Measurements from ENCODE around the gene TOX3.

Gene TOX3

DNA sequence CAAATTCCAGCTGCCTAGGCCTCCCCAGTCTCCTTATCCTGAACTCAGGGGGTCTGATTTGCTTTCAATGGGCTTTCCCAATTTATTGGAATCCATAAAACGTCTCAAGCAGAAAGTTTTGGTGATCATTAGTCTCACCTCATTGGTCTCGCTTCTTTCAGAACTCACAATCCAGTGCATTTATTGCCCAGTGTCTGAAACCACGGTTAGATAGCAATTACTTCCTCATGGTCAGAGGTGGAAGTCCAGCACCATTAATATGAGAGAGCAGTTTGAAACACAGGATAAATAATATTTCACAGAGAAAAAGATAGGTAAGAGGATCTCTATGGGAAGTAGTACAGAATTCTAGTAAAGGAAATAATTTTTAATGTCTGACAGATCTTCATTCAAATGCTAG is 128.7 kb downstream of the TOX3 start:
- TF ChIP-seq, protein P1, sequence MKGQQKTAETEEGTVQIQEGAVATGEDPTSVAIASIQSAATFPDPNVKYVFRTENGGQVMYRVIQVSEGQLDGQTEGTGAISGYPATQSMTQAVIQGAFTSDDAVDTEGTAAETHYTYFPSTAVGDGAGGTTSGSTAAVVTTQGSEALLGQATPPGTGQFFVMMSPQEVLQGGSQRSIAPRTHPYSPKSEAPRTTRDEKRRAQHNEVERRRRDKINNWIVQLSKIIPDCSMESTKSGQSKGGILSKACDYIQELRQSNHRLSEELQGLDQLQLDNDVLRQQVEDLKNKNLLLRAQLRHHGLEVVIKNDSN (IDR thresholded peaks at IDR 0.05) = no peak
- TF ChIP-seq, protein P2, sequence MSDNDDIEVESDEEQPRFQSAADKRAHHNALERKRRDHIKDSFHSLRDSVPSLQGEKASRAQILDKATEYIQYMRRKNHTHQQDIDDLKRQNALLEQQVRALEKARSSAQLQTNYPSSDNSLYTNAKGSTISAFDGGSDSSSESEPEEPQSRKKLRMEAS (IDR thresholded peaks at IDR 0.05) = no peak
- TF ChIP-seq TCF12 (IDR thresholded peaks at IDR 0.05; ENCODE audit: low read depth) (no peak), TEAD4 (IDR thresholded peaks at IDR 0.05) (no peak), YY1 (IDR thresholded peaks at IDR 0.05; ENCODE audit: low read depth) (no peak), CEBPB (IDR thresholded peaks at IDR 0.05) (no peak), CREB1 (IDR thresholded peaks at IDR 0.05; ENCODE audit: low read depth) (no peak), RAD21 (IDR thresholded peaks at IDR 0.05; ENCODE audit: low read depth) (no peak), TAF1 (IDR thresholded peaks at IDR 0.05; ENCODE audit: low read depth) (no peak), NFIC (IDR thresholded peaks at IDR 0.05) (no peak), FOXM1 (IDR thresholded peaks at IDR 0.05; ENCODE audit: borderline replicate concordance, low read depth) (no peak), EP300 (IDR thresholded peaks at IDR 0.05; ENCODE audit: borderline replicate concordance) (no peak)
- TF ChIP-seq, protein P3, sequence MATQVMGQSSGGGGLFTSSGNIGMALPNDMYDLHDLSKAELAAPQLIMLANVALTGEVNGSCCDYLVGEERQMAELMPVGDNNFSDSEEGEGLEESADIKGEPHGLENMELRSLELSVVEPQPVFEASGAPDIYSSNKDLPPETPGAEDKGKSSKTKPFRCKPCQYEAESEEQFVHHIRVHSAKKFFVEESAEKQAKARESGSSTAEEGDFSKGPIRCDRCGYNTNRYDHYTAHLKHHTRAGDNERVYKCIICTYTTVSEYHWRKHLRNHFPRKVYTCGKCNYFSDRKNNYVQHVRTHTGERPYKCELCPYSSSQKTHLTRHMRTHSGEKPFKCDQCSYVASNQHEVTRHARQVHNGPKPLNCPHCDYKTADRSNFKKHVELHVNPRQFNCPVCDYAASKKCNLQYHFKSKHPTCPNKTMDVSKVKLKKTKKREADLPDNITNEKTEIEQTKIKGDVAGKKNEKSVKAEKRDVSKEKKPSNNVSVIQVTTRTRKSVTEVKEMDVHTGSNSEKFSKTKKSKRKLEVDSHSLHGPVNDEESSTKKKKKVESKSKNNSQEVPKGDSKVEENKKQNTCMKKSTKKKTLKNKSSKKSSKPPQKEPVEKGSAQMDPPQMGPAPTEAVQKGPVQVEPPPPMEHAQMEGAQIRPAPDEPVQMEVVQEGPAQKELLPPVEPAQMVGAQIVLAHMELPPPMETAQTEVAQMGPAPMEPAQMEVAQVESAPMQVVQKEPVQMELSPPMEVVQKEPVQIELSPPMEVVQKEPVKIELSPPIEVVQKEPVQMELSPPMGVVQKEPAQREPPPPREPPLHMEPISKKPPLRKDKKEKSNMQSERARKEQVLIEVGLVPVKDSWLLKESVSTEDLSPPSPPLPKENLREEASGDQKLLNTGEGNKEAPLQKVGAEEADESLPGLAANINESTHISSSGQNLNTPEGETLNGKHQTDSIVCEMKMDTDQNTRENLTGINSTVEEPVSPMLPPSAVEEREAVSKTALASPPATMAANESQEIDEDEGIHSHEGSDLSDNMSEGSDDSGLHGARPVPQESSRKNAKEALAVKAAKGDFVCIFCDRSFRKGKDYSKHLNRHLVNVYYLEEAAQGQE (IDR thresholded peaks at IDR 0.05; ENCODE audit: low read depth) = no peak

DNA sequence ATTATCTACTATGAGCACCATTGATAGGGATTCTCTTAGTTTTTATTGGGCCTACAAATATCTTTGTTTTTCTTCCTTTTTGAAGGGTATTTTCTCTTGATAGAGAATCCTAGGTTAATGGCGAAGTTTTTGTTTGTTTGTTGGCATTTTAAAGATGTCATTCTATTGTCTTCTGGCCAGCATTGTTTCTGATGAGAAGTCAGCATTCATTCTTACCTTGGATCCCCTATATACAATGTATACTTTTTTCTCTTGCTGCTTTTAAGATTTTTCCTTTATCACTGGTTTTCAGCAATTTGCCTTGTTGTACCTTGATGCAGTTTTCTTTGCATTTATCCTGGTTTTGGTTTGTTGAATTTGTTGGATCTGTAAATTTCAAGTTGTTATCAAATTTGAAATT is 130.1 kb downstream of the TOX3 start:
- TF ChIP-seq EGR1 (IDR thresholded peaks at IDR 0.05) = no peak
- TF ChIP-seq, protein P1 (IDR thresholded peaks at IDR 0.05) = no peak

DNA sequence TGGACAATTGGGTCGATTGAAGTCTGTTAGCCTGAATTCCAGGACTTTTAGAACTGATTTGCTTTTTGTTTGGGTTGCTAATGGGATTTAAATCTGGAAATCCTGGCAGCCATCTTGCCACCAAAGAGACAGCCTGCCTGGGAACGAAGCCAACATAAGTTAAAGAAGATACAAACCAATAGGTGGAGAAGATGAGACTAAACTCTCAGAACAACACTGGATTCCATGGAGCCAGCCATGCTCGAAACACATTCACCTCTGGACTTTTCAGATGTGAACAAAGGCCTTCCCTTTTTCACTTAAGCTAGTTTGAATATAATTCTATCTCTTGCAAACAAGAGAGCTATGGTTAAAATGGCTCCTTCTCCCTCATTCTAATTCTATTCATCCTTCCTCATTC is 135.9 kb downstream of the TOX3 start:
- TF ChIP-seq, protein P3 (IDR thresholded peaks at IDR 0.05; ENCODE audit: low read depth) = no peak
- TF ChIP-seq CREB1 (IDR thresholded peaks at IDR 0.05; ENCODE audit: low read depth) (no peak), TAF1 (IDR thresholded peaks at IDR 0.05; ENCODE audit: low read depth) (no peak), RAD21 (IDR thresholded peaks at IDR 0.05; ENCODE audit: low read depth) (no peak), YY1 (IDR thresholded peaks at IDR 0.05; ENCODE audit: low read depth) (no peak), TCF12 (IDR thresholded peaks at IDR 0.05; ENCODE audit: low read depth) (no peak), CEBPB (IDR thresholded peaks at IDR 0.05) (no peak), EGR1 (IDR thresholded peaks at IDR 0.05) (no peak), NFIC (IDR thresholded peaks at IDR 0.05) (no peak), TEAD4 (IDR thresholded peaks at IDR 0.05) (no peak)

DNA sequence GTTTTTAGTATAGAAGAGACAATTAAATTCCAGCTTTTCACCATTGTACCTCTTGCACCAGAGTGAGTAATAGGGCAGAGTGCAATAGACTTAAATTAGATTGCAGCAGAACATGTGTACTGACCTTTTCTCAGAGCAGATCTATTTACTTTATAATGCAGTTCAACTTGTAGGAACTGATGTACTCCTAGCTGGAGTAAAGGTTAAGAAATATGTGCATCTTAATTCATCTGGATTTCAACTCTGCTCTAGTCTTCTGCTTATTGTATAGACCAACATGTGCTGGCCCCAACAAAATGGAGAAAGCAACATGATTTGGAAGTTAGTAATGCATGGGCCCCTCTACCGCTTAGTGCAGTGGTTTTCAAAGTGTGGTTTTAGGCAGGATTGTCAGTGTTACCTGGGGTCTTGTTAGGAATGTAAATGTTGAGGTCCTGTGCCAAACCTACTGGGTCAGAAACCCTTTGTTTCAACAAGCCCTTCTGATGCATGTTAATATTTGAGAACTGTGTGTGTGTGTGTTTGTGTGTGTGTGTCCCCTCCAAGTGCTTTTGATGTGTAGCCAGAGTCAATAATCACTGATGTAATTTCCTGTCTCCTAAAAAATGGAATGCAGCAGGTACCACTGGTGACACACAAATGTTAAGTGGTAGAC is 138.6 kb downstream of the TOX3 start:
- TF ChIP-seq NFIC (IDR thresholded peaks at IDR 0.05) (no peak), TAF1 (IDR thresholded peaks at IDR 0.05; ENCODE audit: low read depth) (no peak), FOXM1 (IDR thresholded peaks at IDR 0.05; ENCODE audit: borderline replicate concordance, low read depth) (no peak), CEBPB (IDR thresholded peaks at IDR 0.05) (no peak)
- TF ChIP-seq, protein P1 (IDR thresholded peaks at IDR 0.05) = no peak

DNA sequence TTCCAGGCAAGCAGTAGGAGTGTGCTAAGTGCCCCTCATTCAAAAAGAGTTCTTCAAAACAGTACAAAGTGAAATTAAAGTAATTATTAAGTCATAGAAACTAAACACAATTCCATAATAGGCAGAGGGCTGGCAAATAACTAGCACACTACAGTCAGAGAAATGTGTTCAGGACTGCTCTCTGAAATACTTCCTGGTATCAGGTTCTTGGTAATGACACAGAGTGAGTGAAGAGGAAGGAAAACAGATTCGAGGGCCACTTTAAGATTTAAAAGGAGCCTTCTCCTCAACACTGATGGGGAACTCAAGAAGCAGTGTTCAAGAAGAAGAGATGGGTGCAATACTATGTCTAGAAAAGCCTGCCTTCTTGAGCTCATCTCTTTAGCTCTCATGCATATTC is 139.2 kb downstream of the TOX3 start:
- TF ChIP-seq YY1 (IDR thresholded peaks at IDR 0.05; ENCODE audit: low read depth) (no peak), EGR1 (IDR thresholded peaks at IDR 0.05) (no peak), CREB1 (IDR thresholded peaks at IDR 0.05; ENCODE audit: low read depth) (no peak), TCF12 (IDR thresholded peaks at IDR 0.05; ENCODE audit: low read depth) (no peak), NFIC (IDR thresholded peaks at IDR 0.05) (no peak), CEBPB (IDR thresholded peaks at IDR 0.05) (no peak), FOXM1 (IDR thresholded peaks at IDR 0.05; ENCODE audit: borderline replicate concordance, low read depth) (no peak), TEAD4 (IDR thresholded peaks at IDR 0.05) (no peak)
- TF ChIP-seq, protein P1 (IDR thresholded peaks at IDR 0.05) = no peak

DNA sequence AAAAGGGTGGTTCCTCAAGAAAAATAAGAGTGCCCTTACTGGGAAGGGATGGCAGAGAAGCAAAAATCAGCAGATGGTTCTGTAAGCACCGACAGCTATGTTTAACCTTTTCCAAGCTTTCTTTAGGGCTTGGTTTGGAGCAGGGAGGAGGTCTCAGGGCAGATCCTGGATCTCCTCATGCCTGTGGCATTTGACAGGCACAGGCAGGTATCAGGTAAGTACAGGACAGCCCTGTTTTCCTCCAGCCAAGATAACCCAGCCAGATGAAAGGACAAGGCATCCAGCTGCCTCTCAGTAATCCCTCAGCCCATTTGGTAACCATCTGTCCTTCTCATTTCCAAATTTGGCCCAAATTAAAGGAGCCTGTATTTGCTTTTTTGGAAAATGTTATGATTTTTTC is 141.5 kb downstream of the TOX3 start:
- TF ChIP-seq, protein P2 (IDR thresholded peaks at IDR 0.05) = no peak

Data from Ishikawa (cell line).